HepG2 (cell line): ENCODE results near the gene CISD3. TPM values are rescaled to one million over a fixed set of nuclear protein-coding genes. Genes with fewer than 3 reads are reported as not detected.

Experiments used
- ATAC-seq: fragments of 200-7000 bp; cut with Tn5 transposase; 3 replicates; pipeline ENCODE4 v1.9.1; 2020; ENCODE audit warnings: mild to moderate bottlenecking, moderate library complexity
- BruUV-seq: library from RNA; stranded (reverse); fragments of 400-500 nt; replicated peaks from 2 replicates; lab custom pipeline; 2021; lab: Mats Ljungman, UMichigan
- CTCF ChIA-PET: fragments of 300-600 bp; formaldehyde crosslinking; extraction: SDS; loops from one replicate; lab custom pipeline; 2021; ENCODE audit warnings: low total read pairs, inconsistent platforms, low intra/inter-chr PET ratio; lab: Yijun Ruan, JAX
- POLR2A ChIA-PET: fragments of 350-600 bp; sonication (Branson Sonifier 250); formaldehyde crosslinking; loops from one replicate; lab custom pipeline; 2020; ENCODE audit warnings: antibody characterized with exemption, inconsistent platforms; lab: Yijun Ruan, JAX
- DNase-seq: peaks from one replicate; pipeline ENCODE4 v3.0.0-alpha.2; 2015; ENCODE audit warnings: low spot score
- FAIRE-seq: peaks from 3 replicates; lab custom pipeline; 2011; peaks lifted over from hg19 to GRCh38; lab: Jason Lieb, UNC
- H2AFZ ChIP-seq: one replicate; pipeline ENCODE4 v1.6.1; 2011; ENCODE audit warnings: low read length, inconsistent platforms
- H3K27ac ChIP-seq: fragments of 300-600 bp; 3 replicates; pipeline ENCODE4 v1.8.0; 2011; ENCODE audit warnings: mixed run types, mild to moderate bottlenecking, mixed read lengths, low read length, inconsistent platforms; ENCODE audit not compliant: insufficient read depth; ENCODE audit errors: extremely low read length
- H3K27me3 ChIP-seq, 2 experiments: fragments of 200-600 bp in 1 of 2; 2 replicates in 1 of 2; 3 replicates in 1 of 2; pipeline versions ENCODE4 v1.6.0 to v1.8.0; 2011; ENCODE audit warnings: low read length in 2 of 2, mild to moderate bottlenecking in 2 of 2, moderate library complexity in 2 of 2, inconsistent platforms in 1 of 2; ENCODE audit not compliant: insufficient read depth in 2 of 2, control insufficient read depth in 1 of 2
- H3K36me3 ChIP-seq, 2 experiments: fragments of 200-600 bp in 1 of 2; replicated peaks in 1 of 2; 2 replicates in 1 of 2; 3 replicates in 1 of 2; pipeline versions ENCODE4 v1.5.1 to v1.8.0; 2011; ENCODE audit warnings: low read length in 2 of 2, inconsistent platforms in 1 of 2; ENCODE audit not compliant: insufficient read depth in 2 of 2, control insufficient read depth in 1 of 2
- H3K4me1 ChIP-seq: 2 replicates; pipeline ENCODE4 v1.5.1; 2012; ENCODE audit warnings: low read length, inconsistent platforms; ENCODE audit not compliant: insufficient read depth
- H3K4me2 ChIP-seq: 2 replicates; pipeline ENCODE4 v1.6.0; 2011; ENCODE audit warnings: low read depth, low read length, inconsistent platforms
- H3K4me3 ChIP-seq, 3 experiments: fragments of 200-600 bp in 1 of 3; sonication (generic), shearing (Covaris generic) in 1 of 3; replicated peaks in 1 of 3; 2 replicates each; pipeline ENCODE4 v1.5.1; 2011 to 2016; ENCODE audit warnings: low read length in 3 of 3, inconsistent platforms in 2 of 3, low read depth in 2 of 3, mild to moderate bottlenecking in 2 of 3, control low read depth in 1 of 3, mixed read lengths in 1 of 3; ENCODE audit not compliant: insufficient read depth in 1 of 3
- H3K79me2 ChIP-seq: one replicate; pipeline ENCODE4 v1.6.1; 2011; ENCODE audit warnings: low read length, inconsistent platforms; ENCODE audit not compliant: insufficient read depth
- H3K9ac ChIP-seq: 2 replicates; pipeline ENCODE4 v1.6.0; 2011; ENCODE audit warnings: mild to moderate bottlenecking, low read depth, low read length, inconsistent platforms; ENCODE audit not compliant: insufficient read depth
- H3K9me3 ChIP-seq: 2 replicates; pipeline ENCODE4 v1.5.1; 2012; ENCODE audit warnings: mild to moderate bottlenecking, low read length
- H4K20me1 ChIP-seq: 2 replicates; pipeline ENCODE4 v1.6.0; 2011; ENCODE audit warnings: inconsistent platforms, mild to moderate bottlenecking, low read length, moderate library complexity; ENCODE audit not compliant: insufficient read depth
- DBP ChIP-seq: sonication (generic); formaldehyde crosslinking; IDR thresholded peaks from 2 replicates; pipeline ENCODE4 v1.4.0; 2020; ENCODE audit warnings: missing genetic modification reagents; ENCODE audit errors: not compliant biosample characterization
- E2F5 ChIP-seq: sonication (generic); formaldehyde crosslinking; conservative IDR thresholded peaks from 2 replicates; pipeline ENCODE4 v1.4.0; 2020; ENCODE audit warnings: missing genetic modification reagents
- GABPA ChIP-seq, 2 experiments: IDR thresholded peaks; 2 replicates each; pipeline ENCODE4 v1.6.1; 2011 to 2016; ENCODE audit warnings: low read depth in 2 of 2, low read length in 1 of 2, missing biosample characterization in 1 of 2, missing genetic modification characterization in 1 of 2
- GLMP ChIP-seq: sonication (generic); formaldehyde crosslinking; IDR thresholded peaks from 2 replicates; pipeline ENCODE4 v1.9.0; 2021; ENCODE audit warnings: missing genetic modification reagents, mild to moderate bottlenecking, borderline replicate concordance
- JUND ChIP-seq: sonication (generic); formaldehyde crosslinking; IDR thresholded peaks from 2 replicates; pipeline ENCODE4 v1.8.0; 2022; ENCODE audit warnings: mild to moderate bottlenecking, missing genetic modification reagents
- KDM5B ChIP-seq: sonication (generic); formaldehyde crosslinking; IDR thresholded peaks from 2 replicates; pipeline ENCODE4 v1.4.0; 2020; ENCODE audit warnings: missing genetic modification reagents, mild to moderate bottlenecking, borderline replicate concordance
- MEF2D ChIP-seq: sonication (generic); formaldehyde crosslinking; IDR thresholded peaks from 2 replicates; pipeline ENCODE4 v1.5.1; 2020; ENCODE audit warnings: mild to moderate bottlenecking, missing genetic modification reagents
- RCOR2 ChIP-seq: IDR thresholded peaks from 2 replicates; pipeline ENCODE4 v1.6.1; 2016; ENCODE audit warnings: missing biosample characterization, missing genetic modification reagents
- RXRA ChIP-seq: sonication (generic); formaldehyde crosslinking; IDR thresholded peaks from 2 replicates; pipeline ENCODE4 v1.5.1; 2020; ENCODE audit warnings: missing genetic modification reagents
- SMARCC2 ChIP-seq: fragments of 450-650 bp; IDR thresholded peaks from 2 replicates; pipeline ENCODE4 v1.6.1; 2017; ENCODE audit warnings: antibody characterized with exemption, mild to moderate bottlenecking
- SNAPC2 ChIP-seq: sonication (generic); formaldehyde crosslinking; IDR thresholded peaks from 2 replicates; pipeline ENCODE4 v1.8.1; 2022; ENCODE audit warnings: mild to moderate bottlenecking, missing genetic modification reagents
- SOX6 ChIP-seq, 2 experiments: fragments of 450-650 bp in 1 of 2; sonication (generic) in 1 of 2; formaldehyde crosslinking in 1 of 2; IDR thresholded peaks; 2 replicates each; pipeline versions ENCODE4 v1.4.0 to v1.6.1; 2017 to 2020; ENCODE audit warnings: antibody characterized with exemption in 1 of 2, mild to moderate bottlenecking in 1 of 2, missing genetic modification reagents in 1 of 2
- ZBTB21 ChIP-seq: sonication (generic); formaldehyde crosslinking; IDR thresholded peaks from 2 replicates; pipeline ENCODE4 v1.4.0; 2020; ENCODE audit warnings: missing genetic modification reagents
- ZC3H4 ChIP-seq: sonication (generic); formaldehyde crosslinking; IDR thresholded peaks from 2 replicates; pipeline ENCODE4 v1.4.0; 2020; ENCODE audit warnings: missing genetic modification reagents, borderline replicate concordance
- ZNF225 ChIP-seq: sonication (generic); formaldehyde crosslinking; IDR thresholded peaks from 2 replicates; pipeline ENCODE4 v1.4.0; 2020; ENCODE audit warnings: mild to moderate bottlenecking, missing genetic modification reagents
- ZNF3 ChIP-seq: IDR thresholded peaks from 2 replicates; pipeline ENCODE4 v1.7.0; 2017; ENCODE audit warnings: inconsistent platforms
- ZNF326 ChIP-seq: sonication (generic); formaldehyde crosslinking; IDR thresholded peaks from 2 replicates; pipeline ENCODE4 v1.4.0; 2020; ENCODE audit warnings: missing genetic modification reagents, borderline replicate concordance
- ZNF33B ChIP-seq: sonication (generic); formaldehyde crosslinking; IDR thresholded peaks from 2 replicates; pipeline ENCODE4 v1.5.1; 2020; ENCODE audit warnings: mild to moderate bottlenecking, missing genetic modification reagents
- ZNF431 ChIP-seq: sonication (generic); formaldehyde crosslinking; IDR thresholded peaks from 2 replicates; pipeline ENCODE4 v1.9.0; 2022; ENCODE audit warnings: missing genetic modification reagents, low read depth, mild to moderate bottlenecking, borderline replicate concordance
- ZNF772 ChIP-seq: sonication (generic); formaldehyde crosslinking; IDR thresholded peaks from 2 replicates; pipeline ENCODE4 v1.5.0; 2020; ENCODE audit warnings: mild to moderate bottlenecking, missing genetic modification reagents
- whole genome bisulfite sequencing: methylation state at CpG from one replicate; pipeline ENCODE4 v1.1.6; 2017; ENCODE audit warnings: low lambda C conversion rate; 5-methylcytosine and 5-hydroxymethylcytosine counted together
- in situ Hi-C: cut with HindIII; loops from 2 replicates; pipeline ENCODE4 v1.10.0; 2017; ENCODE audit warnings: low pct_unique_long_range_greater_than_20kb; ENCODE audit not compliant: extremely low pct_ligation_motif_present
- intact Hi-C: fragments of 100-400 bp; cut with micrococcal nuclease; formaldehyde crosslinking; loops from one replicate; pipeline ENCODE4 v1.10.0; 2022; ENCODE audit not compliant: unreplicated experiment
- polyA plus RNA-seq, 8 experiments: library from polyadenylated mRNA; depleted of rRNA in 3 of 8; stranded (reverse) in 7 of 8; unstranded in 1 of 8; fragments of >200 nt; fragmentation: Illumina TruSeq in 4 of 8; extraction: Trizol in 4 of 8; gene quantifications; 2 replicates each; pipeline versions ENCODE4 v1.2.1 to v1.2.3, GENCODE V29; 2011 to 2016; ENCODE audit warnings: low read depth in 4 of 8, missing spikeins in 1 of 8, mixed read lengths in 1 of 8; ENCODE audit not compliant: insufficient read depth in 1 of 8
- total RNA-seq, 5 experiments: library from RNA; depleted of rRNA; stranded (reverse); fragments of >200 nt; fragmentation: Illumina TruSeq; extraction: Trizol; gene quantifications; 2 replicates each; pipeline ENCODE4 v1.2.3, GENCODE V29; 2016; ENCODE audit warnings: low read depth in 1 of 5

The CISD3 gene
- total and polyA plus RNA-seq, 2 of the 13 experiments (the other 11 are each of a cell fraction or from before 2014, with no cell fraction given): 30.0 to 34.1 TPM

GRCh38 chr17:38701504-38702165, 28.5 kb upstream of the CISD3 start:
- ChIA-PET POLR2A (interaction anchor here (0.6 to 8.9 kb wide), 28 partner anchors 8 to 994 kb away, joined by 3 to 106 read pairs (median 6); partner anchors contain the start of genes CISD3, CWC25, EPOP and PSMB3), CTCF (no interaction called here)
- Histone ChIP-seq H3K4me1 (peaks cover 67% of the 10 kb centered on the region), H3K36me3 (no peaks in the 10 kb centered on the region), H2AFZ (no peak overlapping the region), H3K4me2 (peak overlapping the region; percentile 99), H3K27me3 (no peaks in the 10 kb centered on the region; a peak in 1 of 5 replicates), H3K4me3 (peak overlapping the region; percentile 60 to 99 (median 62)), H3K9me3 (no peaks in the 10 kb centered on the region), H3K9ac (peak overlapping the region; percentile 94), H3K27ac (peak overlapping the region; percentile 99), H3K79me2 (peaks cover 30% of the 10 kb centered on the region), H4K20me1 (peaks cover 4% of the 10 kb centered on the region; the same call in 1 of the 2 replicates)
- peak; percentile 49 for DNase-seq
- no peak for FAIRE-seq
- in situ Hi-C loops (no loop called here), intact Hi-C loops (loop anchor here (2.0 kb wide), 1 partner anchor 29 kb away; the partner anchor contains the start of gene CISD3)
- no TSS peak for BruUV-seq
- 1% methylated on average over 20 of the region's 25 CpGs for WGBS
- ATAC-seq: peak; percentile 0
- TF ChIP-seq SNAPC2 (CRISPR knock-in tag) (peak; percentile 18; the same call in 1 of the 2 replicates), SMARCC2 (no peak), GLMP (CRISPR knock-in tag) (no peak), E2F5 (CRISPR knock-in tag) (0 out of 2 replicates have a peak, but pooled peaks have one; percentile 59), KDM5B (CRISPR knock-in tag) (no peak), DBP (CRISPR knock-in tag) (no peak), RCOR2 (CRISPR knock-in tag) (peak; percentile 27; the same call in 1 of the 2 replicates), ZC3H4 (peak; percentile 93; the same call in 1 of the 2 replicates), ZNF772 (CRISPR knock-in tag) (no peak), ZNF225 (CRISPR knock-in tag) (0 out of 2 replicates have a peak, but pooled peaks have one; percentile 5), ZNF33B (CRISPR knock-in tag) (no peak), ZNF3 (0 out of 2 replicates have a peak, but pooled peaks have one; percentile 13), JUND (CRISPR knock-in tag) (0 out of 2 replicates have a peak, but pooled peaks have one; percentile 32), RXRA (0 out of 2 replicates have a peak, but pooled peaks have one; percentile 28), ZNF326 (0 out of 2 replicates have a peak, but pooled peaks have one; percentile 32), ZBTB21 (CRISPR knock-in tag) (no peak), GABPA (IDR thresholded peaks at IDR 0.05; ENCODE audit: low read depth, low read length) (no peak), GABPA (CRISPR knock-in tag; IDR thresholded peaks at IDR 0.05; ENCODE audit: low read depth) (peak; percentile 38; the same call in 1 of the 2 replicates), MEF2D (CRISPR knock-in tag) (peak; percentile 56; the same call in 1 of the 2 replicates), SOX6 (IDR thresholded peaks at IDR 0.05) (no peak), SOX6 (CRISPR knock-in tag; IDR thresholded peaks at IDR 0.05) (no peak; the same call in 1 of the 2 replicates), ZNF431 (CRISPR knock-in tag) (no peak)
